OCI-LY7 (cell line): Measurements from ENCODE around the gene RAB40C.

Experiments used
- EZH2phosphoT487 ChIP-seq: fragments of 200-600 bp; sonication (generic); IDR thresholded peaks from 2 replicates; pipeline ENCODE4 v1.6.1; 2018; ENCODE audit warnings: low read depth, borderline replicate concordance, mild to moderate bottlenecking, mixed run types, antibody characterized with exemption, low read length, moderate library complexity, mixed read lengths
- TF ChIP-seq, protein P1 (sequence below): fragments of 200-600 bp; sonication (generic); conservative IDR thresholded peaks from 2 replicates; pipeline ENCODE4 v1.5.1; 2014; ENCODE audit warnings: mild to moderate bottlenecking, antibody characterized with exemption, low read length, moderate library complexity, mixed read lengths

DNA sequence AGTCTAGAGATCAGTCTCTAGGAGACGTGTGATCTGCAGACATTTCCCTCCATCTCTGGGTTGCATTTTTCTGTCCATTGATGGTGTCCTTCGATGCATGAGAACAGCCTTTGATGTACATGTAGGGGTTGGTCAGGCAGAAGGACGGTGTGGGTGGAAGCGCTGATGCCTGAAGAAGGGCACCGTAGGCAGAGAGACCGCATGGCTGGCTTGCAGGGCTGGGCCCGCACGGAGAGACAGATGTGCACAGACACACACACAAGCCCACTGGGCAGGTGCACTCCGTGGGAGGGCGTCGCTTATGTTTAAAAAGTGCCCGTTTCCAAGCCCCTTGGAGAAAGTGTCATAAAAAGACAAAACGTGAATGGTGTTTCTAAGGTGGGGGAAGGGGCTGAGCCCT, 25.3 kb downstream of the RAB40C start:
- no peak for TF ChIP-seq EZH2phosphoT487
- TF ChIP-seq, protein P1, sequence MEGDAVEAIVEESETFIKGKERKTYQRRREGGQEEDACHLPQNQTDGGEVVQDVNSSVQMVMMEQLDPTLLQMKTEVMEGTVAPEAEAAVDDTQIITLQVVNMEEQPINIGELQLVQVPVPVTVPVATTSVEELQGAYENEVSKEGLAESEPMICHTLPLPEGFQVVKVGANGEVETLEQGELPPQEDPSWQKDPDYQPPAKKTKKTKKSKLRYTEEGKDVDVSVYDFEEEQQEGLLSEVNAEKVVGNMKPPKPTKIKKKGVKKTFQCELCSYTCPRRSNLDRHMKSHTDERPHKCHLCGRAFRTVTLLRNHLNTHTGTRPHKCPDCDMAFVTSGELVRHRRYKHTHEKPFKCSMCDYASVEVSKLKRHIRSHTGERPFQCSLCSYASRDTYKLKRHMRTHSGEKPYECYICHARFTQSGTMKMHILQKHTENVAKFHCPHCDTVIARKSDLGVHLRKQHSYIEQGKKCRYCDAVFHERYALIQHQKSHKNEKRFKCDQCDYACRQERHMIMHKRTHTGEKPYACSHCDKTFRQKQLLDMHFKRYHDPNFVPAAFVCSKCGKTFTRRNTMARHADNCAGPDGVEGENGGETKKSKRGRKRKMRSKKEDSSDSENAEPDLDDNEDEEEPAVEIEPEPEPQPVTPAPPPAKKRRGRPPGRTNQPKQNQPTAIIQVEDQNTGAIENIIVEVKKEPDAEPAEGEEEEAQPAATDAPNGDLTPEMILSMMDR = no peak
